Retinal pigment epithelial cell (primary cell): ENCODE measurements around the gene TPST2.
A peak's percentile ranks its signal among the peaks of the same experiment; 100 is the strongest.
"Not testable (repeated sequence)": the region's sequence is repeated elsewhere in the genome, so short reads cannot be mapped to it uniquely, and the experiment has no call there.

Experiments
- DNase-seq: peaks from one replicate; pipeline ENCODE4 v3.0.0-alpha.2; 2010; ENCODE audit warnings: low read depth
- H3K4me3 ChIP-seq: 2 replicates; pipeline ENCODE4 v1.5.1; 2011; ENCODE audit warnings: mild to moderate bottlenecking, low read length, control low read depth, moderate library complexity
- TF ChIP-seq, protein P1 (sequence below): conservative IDR thresholded peaks from 2 replicates; pipeline ENCODE4 v1.5.1; 2011; ENCODE audit warnings: low read depth, low read length, control low read depth, inconsistent platforms

Gene TPST2

DNA sequence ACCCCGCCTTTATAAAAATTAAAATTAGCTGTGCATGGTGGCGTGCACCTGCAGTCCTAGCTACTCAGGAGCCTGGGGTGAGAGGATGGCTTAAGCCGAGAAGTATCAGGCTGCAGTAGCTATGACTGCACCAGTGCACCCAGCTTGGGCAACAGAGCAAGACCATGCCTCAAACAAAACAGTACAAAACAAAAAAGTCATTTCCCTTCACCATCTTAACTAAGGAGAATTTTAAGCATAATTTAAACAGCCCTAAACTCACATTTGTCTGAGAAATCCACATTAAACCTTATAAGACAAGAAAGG is 54.4 kb downstream of the TPST2 start:
- DNase-seq: no peak
- no peak overlapping the region for H3K4me3 ChIP-seq
- TF ChIP-seq, protein P1, sequence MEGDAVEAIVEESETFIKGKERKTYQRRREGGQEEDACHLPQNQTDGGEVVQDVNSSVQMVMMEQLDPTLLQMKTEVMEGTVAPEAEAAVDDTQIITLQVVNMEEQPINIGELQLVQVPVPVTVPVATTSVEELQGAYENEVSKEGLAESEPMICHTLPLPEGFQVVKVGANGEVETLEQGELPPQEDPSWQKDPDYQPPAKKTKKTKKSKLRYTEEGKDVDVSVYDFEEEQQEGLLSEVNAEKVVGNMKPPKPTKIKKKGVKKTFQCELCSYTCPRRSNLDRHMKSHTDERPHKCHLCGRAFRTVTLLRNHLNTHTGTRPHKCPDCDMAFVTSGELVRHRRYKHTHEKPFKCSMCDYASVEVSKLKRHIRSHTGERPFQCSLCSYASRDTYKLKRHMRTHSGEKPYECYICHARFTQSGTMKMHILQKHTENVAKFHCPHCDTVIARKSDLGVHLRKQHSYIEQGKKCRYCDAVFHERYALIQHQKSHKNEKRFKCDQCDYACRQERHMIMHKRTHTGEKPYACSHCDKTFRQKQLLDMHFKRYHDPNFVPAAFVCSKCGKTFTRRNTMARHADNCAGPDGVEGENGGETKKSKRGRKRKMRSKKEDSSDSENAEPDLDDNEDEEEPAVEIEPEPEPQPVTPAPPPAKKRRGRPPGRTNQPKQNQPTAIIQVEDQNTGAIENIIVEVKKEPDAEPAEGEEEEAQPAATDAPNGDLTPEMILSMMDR: no peak

DNA sequence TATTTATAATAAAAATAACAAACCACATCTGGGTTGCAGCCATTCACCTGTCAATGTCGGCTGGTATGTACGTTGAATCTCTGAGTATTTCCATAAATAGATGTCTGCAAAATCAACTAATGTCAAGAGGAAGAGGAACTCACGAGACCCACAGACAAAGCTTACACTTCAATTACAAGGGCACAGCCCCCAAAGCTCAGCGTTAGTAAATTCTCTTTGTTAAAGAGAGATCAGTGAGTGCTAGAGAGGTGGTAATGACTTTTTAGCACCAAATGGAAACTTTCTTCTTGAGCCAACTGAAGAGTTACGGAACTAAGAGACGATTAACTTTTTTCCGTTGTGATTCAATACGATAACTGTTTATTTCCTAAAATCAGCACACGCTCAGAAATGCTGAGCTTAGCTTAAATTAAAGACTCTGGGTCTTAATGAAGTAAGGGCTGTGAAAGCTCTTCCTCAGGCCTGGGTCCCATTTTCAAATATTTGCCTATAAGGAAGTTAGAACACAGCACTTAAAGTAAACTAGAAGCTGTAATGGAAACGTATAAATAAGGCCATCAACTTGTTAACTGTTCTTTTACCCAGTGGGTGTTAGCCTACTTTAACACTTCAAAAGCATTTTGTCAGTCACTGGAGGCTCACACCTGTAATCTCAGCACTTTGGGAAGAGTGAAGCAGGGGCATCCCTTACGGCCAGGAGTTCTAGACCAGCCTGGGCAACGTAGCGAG is 54.9 kb downstream of the TPST2 start:
- H3K4me3 ChIP-seq: no peak overlapping the region

DNA sequence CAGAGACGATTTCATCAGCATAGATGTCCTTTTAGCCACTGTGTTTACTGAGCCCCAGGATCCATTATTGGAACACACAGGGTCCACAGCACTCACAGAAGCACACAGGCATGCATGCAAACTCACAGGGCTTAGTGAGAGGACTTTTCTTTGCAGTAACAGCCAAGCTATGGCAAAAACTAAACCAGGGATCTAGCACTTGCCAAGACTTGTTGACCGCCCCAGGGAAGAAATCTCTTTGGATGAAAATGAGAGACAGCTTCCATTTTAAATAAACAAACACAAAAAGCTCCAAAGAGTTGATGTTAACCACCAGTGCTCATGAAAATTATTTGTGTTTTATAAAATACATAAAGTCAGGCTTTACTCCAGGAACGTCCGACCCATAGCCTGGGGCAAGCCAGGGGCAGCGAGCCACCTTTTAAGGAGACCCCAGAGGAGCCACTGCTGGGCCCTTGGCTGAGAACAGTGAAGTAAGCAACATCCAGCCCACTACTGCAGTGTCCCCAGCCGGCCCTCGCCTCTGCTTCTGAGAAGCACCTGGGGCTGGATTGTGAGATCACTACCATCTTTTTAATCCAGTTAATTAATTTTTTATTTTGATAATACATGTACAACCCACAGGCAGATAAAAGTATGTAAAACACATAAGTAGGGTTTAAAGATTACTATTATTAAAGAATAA is 55.6 kb downstream of the TPST2 start:
- no peak overlapping the region for H3K4me3 ChIP-seq
- no peak for DNase-seq
- TF ChIP-seq, protein P1: no peak

More for the DNA sequence above, 54.9 kb downstream of the TPST2 start:
- no peak for DNase-seq
- TF ChIP-seq, protein P1: no peak

DNA sequence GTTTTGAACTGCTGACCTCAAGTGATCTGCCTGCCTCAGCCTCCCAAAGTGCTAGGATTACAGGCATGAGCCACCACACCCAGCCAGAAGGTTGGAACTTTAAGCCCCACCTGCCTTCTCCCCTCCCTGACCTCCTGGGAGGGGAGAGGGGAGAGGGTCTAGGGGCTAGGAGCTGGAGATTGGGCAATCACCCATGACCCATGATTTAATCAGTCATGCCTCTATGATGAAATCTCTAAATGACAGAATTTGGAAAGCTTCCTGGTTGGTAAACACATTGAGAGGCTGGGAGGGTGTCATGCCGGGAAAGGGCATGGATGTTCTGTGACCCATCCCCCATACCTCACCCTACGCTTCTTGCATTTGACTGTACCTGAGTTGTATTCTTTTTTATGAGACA is 60.6 kb downstream of the TPST2 start:
- no peak for DNase-seq
- no peak overlapping the region for H3K4me3 ChIP-seq

DNA sequence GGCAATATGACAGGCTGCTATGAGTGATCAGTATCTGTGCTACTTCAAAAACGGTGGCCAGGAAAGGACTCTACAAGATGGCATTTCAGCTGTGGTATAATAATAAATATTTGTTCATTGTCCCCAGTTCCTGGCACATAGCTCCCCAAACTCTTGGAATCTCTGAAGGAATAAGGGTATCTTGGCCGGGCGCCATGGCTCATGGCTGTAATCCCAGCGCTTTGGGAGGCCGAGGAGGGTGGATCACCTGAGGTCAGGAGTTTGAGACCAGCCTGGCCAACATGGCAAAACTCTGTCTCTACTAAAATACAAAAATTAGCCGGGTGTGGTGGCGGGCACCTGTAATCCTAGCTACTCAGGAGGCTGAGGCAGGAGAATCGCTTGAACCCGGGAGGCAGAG is 61.4 kb downstream of the TPST2 start:
- H3K4me3 ChIP-seq, DNase-seq: not testable (repeated sequence)

More for the DNA sequence above, 60.6 kb downstream of the TPST2 start:
- TF ChIP-seq, protein P1: no peak

DNA sequence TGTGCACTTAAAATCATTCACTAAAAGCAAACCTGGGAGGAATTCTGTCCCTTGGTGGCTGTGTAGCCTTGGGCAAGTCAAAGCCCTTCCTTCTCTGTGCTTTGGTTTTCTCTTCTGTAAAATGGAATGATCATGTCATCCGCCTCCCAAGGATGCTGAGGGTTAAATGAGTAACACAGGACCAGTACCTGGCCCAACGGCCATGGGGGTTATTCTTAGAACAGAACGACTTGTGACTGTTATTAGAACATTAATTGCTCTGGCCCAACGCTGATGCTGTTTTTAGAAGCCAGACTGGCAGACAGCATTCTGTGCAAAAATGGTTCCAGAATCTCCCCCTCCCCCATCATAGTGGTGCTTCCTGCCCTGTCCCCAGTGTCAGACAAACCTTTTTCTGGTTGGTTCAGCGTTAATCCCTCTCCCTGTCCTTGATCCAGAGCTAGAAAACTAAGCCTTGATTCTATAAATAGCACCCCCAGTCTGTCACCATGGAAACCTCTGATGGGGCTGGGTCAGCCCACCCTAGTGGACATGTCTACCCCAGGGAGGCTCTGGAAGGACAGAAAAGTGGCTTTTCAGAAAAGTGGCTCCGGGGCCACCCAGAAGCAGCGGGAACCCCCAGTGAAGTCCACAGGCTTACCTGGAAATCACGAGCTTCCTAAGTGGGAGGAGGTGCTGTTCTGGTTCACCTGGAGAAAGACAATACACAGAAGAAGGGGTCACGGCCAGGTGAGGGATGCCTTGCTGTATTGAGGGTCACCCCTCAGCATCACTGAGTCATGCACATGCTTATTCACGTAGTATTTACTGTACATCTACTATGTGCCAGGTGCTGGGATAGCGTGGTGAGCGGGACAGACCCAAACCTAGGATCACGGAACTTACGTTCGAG is 62.1 kb downstream of the TPST2 start:
- peak; percentile 84 for DNase-seq
- TF ChIP-seq, protein P1: no peak

DNA sequence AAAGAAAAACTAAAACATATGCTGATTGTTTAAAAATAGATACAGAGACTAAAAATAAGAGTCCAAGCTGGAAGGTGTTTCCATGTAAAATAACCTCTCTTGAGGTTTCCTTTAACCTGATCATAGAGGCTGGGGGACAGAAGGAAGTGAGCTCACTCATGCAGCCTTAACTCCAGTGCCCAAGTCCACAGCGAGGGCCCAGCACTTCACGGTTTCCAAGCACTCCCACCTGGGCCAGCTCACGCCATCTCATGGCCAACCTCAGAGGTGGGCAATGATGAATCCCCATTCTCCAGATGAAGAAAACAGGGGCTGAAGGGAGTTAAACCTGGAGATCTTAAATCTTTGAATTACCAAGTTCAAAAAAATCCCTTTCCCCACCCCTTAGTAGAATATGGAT is 62.8 kb downstream of the TPST2 start:
- H3K4me3 ChIP-seq: no peak overlapping the region
- no peak for DNase-seq
- TF ChIP-seq, protein P1: no peak

More for the DNA sequence above, 62.1 kb downstream of the TPST2 start:
- H3K4me3 ChIP-seq: no peak overlapping the region
